ENCODE data around the gene TRERF1.
A peak's percentile ranks its signal among the peaks of the same experiment; 100 is the strongest.

Gene TRERF1

DNA sequence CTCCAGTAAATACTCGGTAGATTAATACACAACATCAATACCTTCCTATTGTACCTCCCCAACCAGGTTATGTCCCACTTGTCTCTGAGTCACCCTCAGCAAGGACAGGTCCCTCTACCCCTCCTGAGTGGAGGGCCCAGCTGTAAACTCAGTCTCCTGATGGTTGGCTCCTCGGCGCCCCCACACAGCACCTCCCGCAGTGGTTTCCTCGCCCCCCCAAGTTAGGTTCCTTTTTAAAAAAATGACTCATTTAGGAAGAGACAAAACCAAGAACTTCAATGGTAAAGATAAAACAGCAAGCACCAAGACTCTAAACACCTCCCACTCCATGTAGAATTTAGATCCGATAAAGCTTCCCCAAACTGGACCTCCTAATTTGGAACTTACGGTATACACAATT is 83.5 kb downstream of the TRERF1 start:
- in situ Hi-C loops (cut with MboI; ENCODE audit: low sequenced_read_pairs, unreplicated experiment) = no loop called here
- DNase-seq (ENCODE audit: low spot score) = peak; percentile 59
- TF ChIP-seq, protein P1, sequence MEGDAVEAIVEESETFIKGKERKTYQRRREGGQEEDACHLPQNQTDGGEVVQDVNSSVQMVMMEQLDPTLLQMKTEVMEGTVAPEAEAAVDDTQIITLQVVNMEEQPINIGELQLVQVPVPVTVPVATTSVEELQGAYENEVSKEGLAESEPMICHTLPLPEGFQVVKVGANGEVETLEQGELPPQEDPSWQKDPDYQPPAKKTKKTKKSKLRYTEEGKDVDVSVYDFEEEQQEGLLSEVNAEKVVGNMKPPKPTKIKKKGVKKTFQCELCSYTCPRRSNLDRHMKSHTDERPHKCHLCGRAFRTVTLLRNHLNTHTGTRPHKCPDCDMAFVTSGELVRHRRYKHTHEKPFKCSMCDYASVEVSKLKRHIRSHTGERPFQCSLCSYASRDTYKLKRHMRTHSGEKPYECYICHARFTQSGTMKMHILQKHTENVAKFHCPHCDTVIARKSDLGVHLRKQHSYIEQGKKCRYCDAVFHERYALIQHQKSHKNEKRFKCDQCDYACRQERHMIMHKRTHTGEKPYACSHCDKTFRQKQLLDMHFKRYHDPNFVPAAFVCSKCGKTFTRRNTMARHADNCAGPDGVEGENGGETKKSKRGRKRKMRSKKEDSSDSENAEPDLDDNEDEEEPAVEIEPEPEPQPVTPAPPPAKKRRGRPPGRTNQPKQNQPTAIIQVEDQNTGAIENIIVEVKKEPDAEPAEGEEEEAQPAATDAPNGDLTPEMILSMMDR (IDR thresholded peaks at IDR 0.05; ENCODE audit: borderline replicate concordance, control extremely low read depth, extremely low read depth, insufficient read depth, missing control alignments) = no peak

DNA sequence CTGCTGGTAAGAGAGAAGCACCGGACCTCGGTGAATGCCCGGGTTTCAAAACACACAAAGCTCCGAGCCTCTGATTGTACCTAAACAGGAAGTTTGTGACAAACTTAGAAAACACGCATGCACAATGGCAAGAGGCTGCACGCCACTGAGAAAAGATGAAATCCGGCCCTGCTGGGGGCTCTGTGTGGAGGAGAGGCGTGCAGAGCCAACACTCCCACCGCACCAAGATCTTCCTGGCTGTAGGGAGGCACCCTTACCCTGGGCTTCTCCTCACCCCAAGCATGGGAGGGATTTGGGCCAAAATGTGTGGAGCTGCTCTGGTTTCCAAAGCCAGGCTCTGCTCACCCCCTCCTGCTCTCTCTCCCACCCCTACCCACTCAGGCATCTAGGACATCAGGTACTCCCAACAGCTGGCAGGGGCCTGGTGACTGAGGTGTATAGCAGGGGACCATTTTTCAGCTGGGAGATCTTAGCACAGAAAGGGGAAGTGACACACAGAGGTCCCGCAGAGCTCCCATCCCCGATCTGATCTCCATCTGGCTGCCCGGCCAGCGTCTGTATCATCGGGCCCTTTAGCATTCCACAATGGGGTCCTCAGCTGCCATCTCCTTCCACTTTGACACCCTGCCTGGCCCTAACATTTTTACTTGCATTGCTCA is 84.2 kb downstream of the TRERF1 start:
- TF ChIP-seq, protein P1 (IDR thresholded peaks at IDR 0.05; ENCODE audit: borderline replicate concordance, control extremely low read depth, extremely low read depth, insufficient read depth, missing control alignments) = no peak
- in situ Hi-C loops (cut with MboI; ENCODE audit: low sequenced_read_pairs, unreplicated experiment) = no loop called here
- peak; percentile 74 for DNase-seq (ENCODE audit: low spot score)

DNA sequence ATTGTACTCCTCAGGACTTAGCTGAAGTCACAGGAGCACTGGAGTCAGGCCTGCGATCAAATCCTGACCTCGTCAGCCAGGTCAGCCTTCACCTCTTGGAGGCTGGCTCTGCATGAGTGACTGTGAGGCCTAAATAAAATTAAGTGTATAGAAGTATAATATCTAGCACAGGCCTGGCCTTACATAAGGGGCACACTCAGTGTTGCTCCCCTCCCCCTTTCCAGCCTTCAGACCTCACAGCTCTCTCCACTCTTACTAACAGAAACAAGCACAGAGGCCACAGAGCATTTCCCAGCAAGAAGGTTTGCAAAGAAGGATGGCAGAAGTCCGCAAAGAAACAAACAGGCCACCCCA is 84.8 kb downstream of the TRERF1 start:
- TF ChIP-seq, protein P1 (IDR thresholded peaks at IDR 0.05; ENCODE audit: borderline replicate concordance, control extremely low read depth, extremely low read depth, insufficient read depth, missing control alignments) = no peak
- in situ Hi-C loops (cut with MboI; ENCODE audit: low sequenced_read_pairs, unreplicated experiment) = no loop called here
- no peak for DNase-seq (ENCODE audit: low spot score)

DNA sequence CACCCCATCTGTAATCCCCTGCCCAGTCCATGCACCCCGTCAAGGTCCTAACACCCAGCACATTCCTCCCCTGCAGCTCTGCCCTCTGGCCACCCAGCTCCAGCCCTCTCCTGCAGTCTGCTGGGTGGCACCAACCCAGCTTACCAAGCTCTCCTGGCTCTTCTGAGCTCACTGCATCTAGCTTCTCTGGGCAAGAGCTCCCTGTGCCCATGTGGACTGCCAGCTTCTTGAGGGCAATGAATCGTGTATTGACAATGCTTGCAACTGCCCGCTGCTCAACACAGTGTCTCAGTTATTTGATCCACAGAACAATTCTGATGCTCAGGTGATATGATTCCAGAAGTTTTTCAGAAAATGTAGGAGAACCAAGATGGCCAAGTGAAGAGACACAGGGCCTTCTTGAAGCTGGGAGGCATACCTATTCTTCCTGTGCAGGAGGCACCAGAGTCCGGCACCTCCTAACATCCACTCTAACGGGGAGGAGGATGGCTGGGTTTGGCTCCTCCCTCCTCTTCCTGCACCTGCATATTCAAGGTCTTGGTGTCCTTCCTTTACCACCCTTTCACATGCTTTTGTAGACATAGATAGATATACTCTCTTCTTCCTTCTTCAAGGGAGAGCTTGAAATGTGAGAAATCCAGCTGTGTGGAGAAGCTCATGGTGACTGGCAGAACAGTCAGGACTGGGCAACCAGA is 85.6 kb downstream of the TRERF1 start:
- in situ Hi-C loops (cut with MboI; ENCODE audit: low sequenced_read_pairs, unreplicated experiment) = no loop called here
- DNase-seq (ENCODE audit: low spot score) = no peak
- TF ChIP-seq, protein P1 (IDR thresholded peaks at IDR 0.05; ENCODE audit: borderline replicate concordance, control extremely low read depth, extremely low read depth, insufficient read depth, missing control alignments) = no peak

DNA sequence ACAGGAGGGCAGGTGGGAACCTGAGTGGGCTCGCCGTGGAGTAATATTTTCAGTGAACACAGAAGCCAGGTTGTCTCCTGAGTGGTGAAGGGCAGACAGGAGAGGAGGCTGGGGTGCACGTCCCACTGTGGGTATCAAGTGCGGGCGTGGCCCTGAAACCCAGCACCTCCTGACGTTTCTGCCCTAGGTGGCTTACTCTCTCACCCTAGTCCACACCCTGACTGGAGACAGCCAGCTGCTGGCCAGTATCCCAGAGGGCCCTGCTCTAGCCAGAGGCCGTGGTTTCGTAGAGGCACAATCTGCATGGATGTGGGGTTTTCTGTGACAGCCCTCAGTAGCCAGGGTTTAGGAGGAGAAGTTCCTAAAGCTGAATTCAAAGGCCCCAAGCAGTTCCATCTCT is 86.7 kb downstream of the TRERF1 start:
- in situ Hi-C loops (cut with MboI; ENCODE audit: low sequenced_read_pairs, unreplicated experiment) = no loop called here
- TF ChIP-seq, protein P1 (IDR thresholded peaks at IDR 0.05; ENCODE audit: borderline replicate concordance, control extremely low read depth, extremely low read depth, insufficient read depth, missing control alignments) = no peak
- no peak for DNase-seq (ENCODE audit: low spot score)

DNA sequence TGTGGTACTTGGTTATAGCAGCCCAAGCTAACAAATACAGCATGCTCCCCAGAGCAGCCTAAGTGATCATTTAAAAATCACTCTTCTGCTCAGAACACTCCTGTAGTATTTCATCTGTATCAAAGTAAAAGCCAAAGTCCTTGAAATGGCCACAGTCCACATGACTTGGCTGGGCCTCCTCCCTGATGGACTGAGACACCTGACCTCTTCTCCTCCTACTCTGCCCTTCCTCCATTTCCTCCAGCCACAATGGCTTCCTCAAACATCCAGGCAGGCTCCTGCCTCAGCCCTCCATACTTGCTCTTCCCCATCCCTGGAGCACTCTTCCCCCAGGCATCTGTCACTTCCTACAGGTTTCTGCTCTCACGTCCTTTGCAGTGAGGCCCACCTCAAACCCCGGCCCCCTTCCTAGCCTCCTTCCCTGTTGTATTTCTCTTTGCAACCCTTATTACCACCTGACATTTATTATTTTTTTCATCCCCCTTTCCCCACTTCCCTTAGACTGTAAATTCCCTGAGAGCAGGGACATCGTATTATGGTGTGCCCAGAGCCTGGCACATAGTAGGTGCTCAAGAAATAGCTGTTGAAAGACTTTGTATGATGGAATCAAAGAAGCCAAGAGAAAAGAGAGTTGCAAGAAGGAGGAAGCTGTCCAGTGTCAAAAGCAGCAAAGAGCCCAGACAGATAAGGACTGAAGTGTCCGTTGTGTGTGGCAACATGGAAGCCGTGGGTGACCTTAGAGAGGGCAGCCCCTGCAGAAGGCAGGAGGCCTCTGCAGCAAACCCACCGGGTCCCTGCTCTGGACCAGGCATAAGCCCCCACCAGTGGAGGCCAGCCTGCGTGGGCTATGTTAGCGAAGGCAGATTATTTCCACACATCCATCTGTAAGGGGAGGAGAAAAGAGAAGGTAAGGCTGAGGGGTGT is 87.5 kb downstream of the TRERF1 start:
- in situ Hi-C loops (cut with MboI; ENCODE audit: low sequenced_read_pairs, unreplicated experiment) = no loop called here
- TF ChIP-seq, protein P1 (IDR thresholded peaks at IDR 0.05; ENCODE audit: borderline replicate concordance, control extremely low read depth, extremely low read depth, insufficient read depth, missing control alignments) = no peak
- DNase-seq (ENCODE audit: low spot score) = no peak

All from GM13976 (cell line).